ENCODE measurements around the gene SESN1. TPM values are rescaled to one million over a fixed set of nuclear protein-coding genes. Genes with fewer than 3 reads are reported as not detected.
"Not testable (repeated sequence)": the region's sequence is repeated elsewhere in the genome, so short reads cannot be mapped to it uniquely, and the experiment has no call there.

Gene SESN1
- total and polyA plus RNA-seq, 7 donors: 15.1 to 176 (median 101) TPM

DNA sequence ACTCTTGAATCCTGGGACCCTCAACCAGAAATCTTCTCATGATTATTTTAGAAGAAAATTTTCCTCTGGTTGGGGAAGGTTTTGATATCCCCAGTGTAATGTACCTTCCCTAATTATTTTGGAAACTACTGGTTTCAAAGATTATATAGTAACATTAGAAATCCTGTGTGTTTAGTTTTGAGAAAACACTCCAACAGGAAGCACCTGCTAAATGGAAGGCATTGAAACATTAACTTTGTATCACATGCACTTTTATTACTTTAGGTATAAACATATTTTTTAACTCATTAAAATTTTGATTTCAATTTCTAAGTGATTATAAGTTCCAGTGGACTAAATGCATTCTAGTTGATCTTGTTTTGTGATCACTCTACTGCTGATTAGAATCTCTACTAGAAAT lies 109.3 kb downstream of the SESN1 start:
- Histone ChIP-seq H3K27me3 (ENCODE audit: insufficient read depth in 3 of 3, low read length in 2 of 3) (no peaks in the 10 kb centered on the region), H3K4me3 (no peak overlapping the region), H3K36me3 (ENCODE audit: insufficient read depth in 1 of 2, low read depth in 1 of 2) (peaks cover 15 to 43% of the 10 kb centered on the region in 2 donors), H3K9me3 (no peaks in the 10 kb centered on the region), H3K27ac (no peak overlapping the region), H3K4me1 (no peaks in the 10 kb centered on the region)
- DNase-seq (no peak), ATAC-seq (no peak)
- intact Hi-C loops (cut with DNase I): no loop called here
- TF ChIP-seq, protein P1, sequence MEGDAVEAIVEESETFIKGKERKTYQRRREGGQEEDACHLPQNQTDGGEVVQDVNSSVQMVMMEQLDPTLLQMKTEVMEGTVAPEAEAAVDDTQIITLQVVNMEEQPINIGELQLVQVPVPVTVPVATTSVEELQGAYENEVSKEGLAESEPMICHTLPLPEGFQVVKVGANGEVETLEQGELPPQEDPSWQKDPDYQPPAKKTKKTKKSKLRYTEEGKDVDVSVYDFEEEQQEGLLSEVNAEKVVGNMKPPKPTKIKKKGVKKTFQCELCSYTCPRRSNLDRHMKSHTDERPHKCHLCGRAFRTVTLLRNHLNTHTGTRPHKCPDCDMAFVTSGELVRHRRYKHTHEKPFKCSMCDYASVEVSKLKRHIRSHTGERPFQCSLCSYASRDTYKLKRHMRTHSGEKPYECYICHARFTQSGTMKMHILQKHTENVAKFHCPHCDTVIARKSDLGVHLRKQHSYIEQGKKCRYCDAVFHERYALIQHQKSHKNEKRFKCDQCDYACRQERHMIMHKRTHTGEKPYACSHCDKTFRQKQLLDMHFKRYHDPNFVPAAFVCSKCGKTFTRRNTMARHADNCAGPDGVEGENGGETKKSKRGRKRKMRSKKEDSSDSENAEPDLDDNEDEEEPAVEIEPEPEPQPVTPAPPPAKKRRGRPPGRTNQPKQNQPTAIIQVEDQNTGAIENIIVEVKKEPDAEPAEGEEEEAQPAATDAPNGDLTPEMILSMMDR (IDR thresholded peaks at IDR 0.05): no peak

DNA sequence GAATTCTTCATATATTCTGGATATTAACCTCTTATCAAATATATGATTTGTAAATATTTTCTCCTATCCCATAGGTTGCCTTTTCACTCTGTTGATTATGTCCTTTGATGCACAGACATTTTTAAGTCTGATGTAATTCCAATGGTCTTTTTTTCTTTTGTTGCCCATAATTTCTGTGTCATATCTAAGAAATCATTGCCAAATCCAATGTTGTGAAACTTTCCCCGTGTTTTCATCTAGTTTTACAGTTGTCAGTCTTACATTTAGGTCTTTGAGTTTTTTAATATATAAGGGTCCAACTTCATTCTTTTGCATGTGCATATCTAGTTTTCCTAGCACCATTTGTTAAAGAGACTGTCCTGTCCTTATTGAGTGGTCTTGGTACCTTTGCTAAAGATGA lies 111.5 kb downstream of the SESN1 start:
- H3K36me3 ChIP-seq (ENCODE audit: insufficient read depth in 1 of 2, low read depth in 1 of 2): peaks cover 9 to 21% of the 10 kb centered on the region in 2 donors
- ATAC-seq: peak in 2 of 4 donors; percentile 11 to 13
- 30 to 40% (median 34%) methylated on average over 1 of the region's 1 CpG for WGBS, 3 donors

DNA sequence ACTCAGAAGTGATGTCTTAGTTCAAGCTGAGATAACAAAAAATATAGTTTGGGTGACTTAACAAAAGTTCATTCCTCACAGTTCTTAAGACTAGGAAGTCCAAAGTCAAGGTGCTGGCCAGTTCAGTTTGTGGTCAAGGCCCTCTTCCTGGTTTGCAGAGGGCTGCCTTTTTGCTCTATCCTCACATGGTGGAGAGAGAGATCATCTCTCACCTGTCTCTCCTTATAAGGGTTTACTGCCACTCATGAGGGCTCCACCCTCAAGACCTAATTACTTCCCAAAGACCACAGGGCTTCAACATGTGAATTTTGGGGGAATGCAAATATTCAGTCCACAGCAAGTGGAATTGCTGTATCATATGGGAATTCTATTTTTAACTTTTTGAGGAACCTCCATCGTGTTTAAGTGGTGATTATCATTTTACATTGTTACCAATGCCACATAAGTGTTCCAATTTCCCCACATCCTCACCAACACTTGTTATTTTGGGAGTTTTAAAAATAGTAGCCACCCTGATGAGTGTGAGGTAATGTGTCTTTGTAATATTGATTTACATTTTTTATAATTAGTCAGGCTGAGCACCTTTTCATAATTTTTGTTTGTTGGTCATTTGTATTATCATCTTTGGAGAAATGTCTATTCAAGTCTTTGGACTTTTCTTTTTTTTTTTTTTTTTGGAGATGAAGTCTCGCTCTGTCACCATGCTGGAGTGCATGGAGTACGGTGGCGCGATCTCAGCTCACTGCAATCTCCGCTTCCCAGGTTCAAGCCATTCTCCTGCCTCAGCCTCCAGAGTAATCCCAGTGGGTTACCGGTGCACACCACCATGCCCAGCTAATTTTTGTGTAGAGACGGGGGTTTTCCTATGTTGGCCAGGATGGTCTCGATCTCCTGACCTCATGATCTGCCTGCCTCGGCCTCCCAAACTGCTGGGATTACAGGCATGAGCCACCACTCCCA lies 112.2 kb downstream of the SESN1 start:
- DNase-seq (no peak), ATAC-seq (peak in 3 of 4 donors; percentile 48 to 56 (median 53))
- Histone ChIP-seq H3K9me3 (no peaks in the 10 kb centered on the region), H3K27ac (no peak overlapping the region), H3K27me3 (ENCODE audit: insufficient read depth in 3 of 3, low read length in 2 of 3) (no peaks in the 10 kb centered on the region), H3K4me3 (no peak overlapping the region), H3K4me1 (no peaks in the 10 kb centered on the region), H3K36me3 (ENCODE audit: insufficient read depth in 1 of 2, low read depth in 1 of 2) (peaks cover 3 to 14% of the 10 kb centered on the region in 2 donors)
- whole genome bisulfite sequencing, 3 donors: 75 to 91% (median 81%) methylated on average over 10 of the region's 10 CpGs
- intact Hi-C loops (cut with DNase I): no loop called here
- TF ChIP-seq, protein P1 (IDR thresholded peaks at IDR 0.05): no peak

More for the DNA sequence above, 111.5 kb downstream of the SESN1 start:
- TF ChIP-seq, protein P1 (IDR thresholded peaks at IDR 0.05): no peak
- Histone ChIP-seq H3K27me3 (ENCODE audit: insufficient read depth in 3 of 3, low read length in 2 of 3) (no peaks in the 10 kb centered on the region), H3K4me1 (no peaks in the 10 kb centered on the region), H3K27ac (no peak overlapping the region), H3K4me3 (no peak overlapping the region), H3K9me3 (no peaks in the 10 kb centered on the region)
- DNase-seq: no peak
- intact Hi-C loops (cut with DNase I): no loop called here

DNA sequence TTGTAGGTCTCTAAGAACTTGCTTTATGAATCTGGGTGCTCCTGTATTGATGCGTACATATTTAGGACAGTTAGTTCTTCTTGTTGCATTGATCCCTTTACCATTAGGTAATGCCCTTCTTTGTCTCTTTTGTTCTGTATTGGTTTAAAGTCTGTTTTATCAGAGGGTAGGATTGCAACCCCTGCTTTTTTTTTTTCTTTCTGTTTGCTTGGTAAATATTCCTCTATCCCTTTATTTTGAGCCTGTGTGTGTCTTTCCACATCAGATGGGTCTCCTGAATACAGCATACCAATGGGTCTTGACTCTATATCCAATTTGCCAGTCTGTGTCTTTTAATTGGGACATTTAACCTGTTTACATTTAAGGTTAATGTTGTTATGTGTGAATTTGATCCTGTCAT lies 116.0 kb downstream of the SESN1 start:
- H3K9me3 ChIP-seq; H3K4me3 ChIP-seq; H3K4me1 ChIP-seq; H3K36me3 ChIP-seq (ENCODE audit: insufficient read depth in 1 of 2, low read depth in 1 of 2); ATAC-seq; intact Hi-C loops (cut with DNase I); H3K27ac ChIP-seq; DNase-seq; H3K27me3 ChIP-seq (ENCODE audit: insufficient read depth in 3 of 3, low read length in 2 of 3): not testable (repeated sequence)
- 93 to 100% (median 100%) methylated on average over 1 of the region's 1 CpG for WGBS, 3 donors

DNA sequence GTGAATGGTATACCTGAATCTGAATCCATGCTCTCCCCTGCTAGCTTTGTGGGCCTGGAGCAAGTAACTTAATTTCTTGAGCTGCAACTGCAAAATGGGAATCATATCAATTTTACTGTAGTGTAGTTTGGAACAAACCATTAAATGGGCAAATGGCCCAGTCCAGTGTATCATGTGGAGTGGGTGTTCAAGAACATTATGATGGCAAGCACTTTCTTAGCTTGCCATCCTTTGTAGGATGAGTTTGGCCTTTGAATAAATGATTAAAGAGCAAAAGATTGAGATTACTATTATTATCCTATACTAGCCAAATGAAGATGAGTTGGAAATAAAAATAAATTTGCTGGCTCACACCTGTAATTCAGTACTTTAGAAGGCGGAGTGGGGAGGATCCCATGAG lies 120.4 kb downstream of the SESN1 start:
- H3K4me3 ChIP-seq: no peak overlapping the region
- intact Hi-C loops (cut with DNase I): no loop called here
- DNase-seq (no peak), ATAC-seq (no peak)
- peaks cover 7% of the 10 kb centered on the region for H3K9me3 ChIP-seq
- WGBS, 3 donors: 26 to 63% (median 31%) methylated on average over 1 of the region's 1 CpG
- H3K27ac ChIP-seq: peak overlapping the region; percentile 41
- no peaks in the 10 kb centered on the region for H3K36me3 ChIP-seq (ENCODE audit: insufficient read depth in 1 of 2, low read depth in 1 of 2)
- H3K27me3 ChIP-seq (ENCODE audit: insufficient read depth in 3 of 3, low read length in 2 of 3): no peaks in the 10 kb centered on the region
- TF ChIP-seq, protein P1 (IDR thresholded peaks at IDR 0.05): no peak
- H3K4me1 ChIP-seq: peaks cover 33% of the 10 kb centered on the region
